Activated B cell treated with CpG ODN at 0.5 μM for 24 hours (primary cell): ENCODE data around the gene TMC5. TPM values are rescaled to one million over a fixed set of nuclear protein-coding genes. Genes with fewer than 3 reads are reported as not detected.

Source experiments
- ATAC-seq: fragments of 200-7000 bp; cut with Tn5 transposase; one replicate; pipeline ENCODE4 v1.10.0; 2021; ENCODE audit warnings: low read depth, mild to moderate bottlenecking, moderate library complexity
- CTCF ChIA-PET: fragments of 350-600 bp; sonication (Branson Sonifier 250); formaldehyde crosslinking; loops from one replicate; lab custom pipeline; 2021; ENCODE audit warnings: antibody characterized with exemption; lab: Charles Lee
- POLR2A ChIA-PET: fragments of 350-600 bp; sonication (Branson Sonifier 250); formaldehyde crosslinking; loops from one replicate; lab custom pipeline; 2021; ENCODE audit warnings: antibody characterized with exemption; lab: Charles Lee
- DNase-seq: peaks from one replicate; pipeline ENCODE4 v3.0.0; 2022
- H3K27ac Mint-ChIP-seq: one replicate; pipeline ENCODE4 v1.8.0; 2020; ENCODE audit warnings: mixed read lengths
- H3K27me3 Mint-ChIP-seq: one replicate; pipeline ENCODE4 v1.8.0; 2021; ENCODE audit warnings: mixed read lengths
- H3K36me3 Mint-ChIP-seq: one replicate; pipeline ENCODE4 v1.8.0; 2021; ENCODE audit warnings: low read depth, mixed read lengths
- H3K4me1 Mint-ChIP-seq: one replicate; pipeline ENCODE4 v1.8.0; 2021; ENCODE audit warnings: mixed read lengths
- H3K4me3 Mint-ChIP-seq: one replicate; pipeline ENCODE4 v1.8.0; 2020; ENCODE audit warnings: mild to moderate bottlenecking, mixed read lengths
- H3K9me3 Mint-ChIP-seq: one replicate; pipeline ENCODE4 v1.8.0; 2020; ENCODE audit warnings: mixed read lengths
- intact Hi-C: fragments of 100-400 bp; cut with micrococcal nuclease; formaldehyde crosslinking; loops from one replicate; pipeline ENCODE4 v1.15.1; 2024
- total RNA-seq: library from RNA; stranded (reverse); gene quantifications from 2 replicates; pipeline ENCODE4 v1.2.3, GENCODE V29; 2022
- TF ChIP-seq, protein P1 (sequence below): fragments of 200-600 bp; IDR thresholded peaks from one replicate; pipeline ENCODE4 v1.8.0; 2022; ENCODE audit warnings: antibody characterized with exemption, mild to moderate bottlenecking

The TMC5 gene
- total RNA-seq, 1 donor from 2014 or later = not detected

DNA sequence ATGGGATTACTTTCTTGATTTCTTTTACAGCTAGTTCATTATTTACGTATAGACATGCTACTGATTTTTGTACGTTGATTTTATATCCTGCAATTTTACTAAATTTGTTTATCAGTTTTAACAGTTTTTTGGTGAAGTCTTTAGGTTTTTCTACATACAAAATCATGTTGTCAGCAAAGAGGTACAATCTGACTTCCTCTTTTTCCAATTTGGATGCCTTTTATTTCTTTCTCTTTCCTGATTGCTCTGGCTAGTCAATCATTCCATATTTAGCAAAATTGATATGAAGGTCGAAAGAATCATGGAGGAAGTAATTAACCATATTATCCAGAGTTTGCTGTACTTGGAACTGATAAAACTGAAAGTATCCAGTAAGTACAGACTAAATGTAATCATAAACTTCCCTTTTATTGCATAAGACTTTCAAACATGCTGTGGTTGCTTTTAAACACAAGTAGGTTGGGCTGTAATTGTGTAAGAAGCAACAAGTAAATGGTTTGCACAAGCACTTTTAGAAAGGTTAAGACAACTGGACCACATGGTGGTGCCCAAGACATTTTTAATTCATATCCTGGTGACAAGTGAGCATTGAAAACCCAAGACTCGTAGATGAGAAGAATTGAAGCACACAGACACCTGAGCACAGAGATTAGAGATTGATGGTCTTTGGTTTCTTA lies 95.8 kb downstream of the TMC5 start:
- H3K4me1 Mint-ChIP-seq = peaks cover 20% of the 10 kb centered on the region
- intact Hi-C loops = loop anchor here (1.0 kb wide), 1 partner anchor 8 kb away; no protein-coding TSS in a partner anchor
- no peak for ATAC-seq
- DNase-seq = no peak
- H3K36me3 Mint-ChIP-seq = peaks cover 52% of the 10 kb centered on the region
- ChIA-PET POLR2A (interaction anchor here (0.8 to 1.7 kb wide), 2 partner anchors 42 to 303 kb away, joined by 3 read pairs; no protein-coding TSS in a partner anchor), CTCF (interaction anchor here (0.8 kb wide), 1 partner anchor 11 kb away, joined by 3 read pairs; the partner anchor contains the start of gene CCP110)
- TF ChIP-seq, protein P1, sequence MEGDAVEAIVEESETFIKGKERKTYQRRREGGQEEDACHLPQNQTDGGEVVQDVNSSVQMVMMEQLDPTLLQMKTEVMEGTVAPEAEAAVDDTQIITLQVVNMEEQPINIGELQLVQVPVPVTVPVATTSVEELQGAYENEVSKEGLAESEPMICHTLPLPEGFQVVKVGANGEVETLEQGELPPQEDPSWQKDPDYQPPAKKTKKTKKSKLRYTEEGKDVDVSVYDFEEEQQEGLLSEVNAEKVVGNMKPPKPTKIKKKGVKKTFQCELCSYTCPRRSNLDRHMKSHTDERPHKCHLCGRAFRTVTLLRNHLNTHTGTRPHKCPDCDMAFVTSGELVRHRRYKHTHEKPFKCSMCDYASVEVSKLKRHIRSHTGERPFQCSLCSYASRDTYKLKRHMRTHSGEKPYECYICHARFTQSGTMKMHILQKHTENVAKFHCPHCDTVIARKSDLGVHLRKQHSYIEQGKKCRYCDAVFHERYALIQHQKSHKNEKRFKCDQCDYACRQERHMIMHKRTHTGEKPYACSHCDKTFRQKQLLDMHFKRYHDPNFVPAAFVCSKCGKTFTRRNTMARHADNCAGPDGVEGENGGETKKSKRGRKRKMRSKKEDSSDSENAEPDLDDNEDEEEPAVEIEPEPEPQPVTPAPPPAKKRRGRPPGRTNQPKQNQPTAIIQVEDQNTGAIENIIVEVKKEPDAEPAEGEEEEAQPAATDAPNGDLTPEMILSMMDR = no peak
- H3K9me3 Mint-ChIP-seq = no peaks in the 10 kb centered on the region
- no peaks in the 10 kb centered on the region for H3K27me3 Mint-ChIP-seq
- peak overlapping the region; percentile 27 for H3K27ac Mint-ChIP-seq
- peak overlapping the region; percentile 72 for H3K4me3 Mint-ChIP-seq

DNA sequence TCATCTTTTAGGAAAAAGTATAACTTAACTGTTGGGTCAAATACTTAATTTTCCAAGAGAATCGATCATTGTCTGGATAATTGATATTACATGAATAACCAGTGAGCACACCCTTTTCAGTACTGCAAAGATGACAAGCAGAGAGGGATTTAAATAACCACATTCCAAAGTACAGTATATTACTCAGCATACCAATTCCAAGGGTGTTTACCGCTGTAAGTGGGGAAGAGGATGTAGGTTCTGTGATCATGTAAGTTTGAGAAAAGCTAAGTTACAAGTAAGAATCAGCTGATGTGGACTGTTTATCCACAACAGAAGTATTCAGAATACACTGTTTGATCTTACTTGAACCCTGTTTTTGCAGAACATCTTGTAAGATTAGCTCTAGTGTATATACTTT lies 98.1 kb downstream of the TMC5 start:
- ATAC-seq (no peak), DNase-seq (no peak)
- no peak overlapping the region for H3K27ac Mint-ChIP-seq
- no peaks in the 10 kb centered on the region for H3K9me3 Mint-ChIP-seq
- H3K4me1 Mint-ChIP-seq = peaks cover 30% of the 10 kb centered on the region
- no peaks in the 10 kb centered on the region for H3K27me3 Mint-ChIP-seq
- CTCF ChIA-PET = no interaction called here
- TF ChIP-seq, protein P1 = no peak
- POLR2A ChIA-PET = interaction anchor here (0.7 kb wide), 1 partner anchor 32 kb away, joined by 3 read pairs; no protein-coding TSS in a partner anchor
- H3K36me3 Mint-ChIP-seq = peaks cover 44% of the 10 kb centered on the region
- intact Hi-C loops = no loop called here
- H3K4me3 Mint-ChIP-seq = no peak overlapping the region

DNA sequence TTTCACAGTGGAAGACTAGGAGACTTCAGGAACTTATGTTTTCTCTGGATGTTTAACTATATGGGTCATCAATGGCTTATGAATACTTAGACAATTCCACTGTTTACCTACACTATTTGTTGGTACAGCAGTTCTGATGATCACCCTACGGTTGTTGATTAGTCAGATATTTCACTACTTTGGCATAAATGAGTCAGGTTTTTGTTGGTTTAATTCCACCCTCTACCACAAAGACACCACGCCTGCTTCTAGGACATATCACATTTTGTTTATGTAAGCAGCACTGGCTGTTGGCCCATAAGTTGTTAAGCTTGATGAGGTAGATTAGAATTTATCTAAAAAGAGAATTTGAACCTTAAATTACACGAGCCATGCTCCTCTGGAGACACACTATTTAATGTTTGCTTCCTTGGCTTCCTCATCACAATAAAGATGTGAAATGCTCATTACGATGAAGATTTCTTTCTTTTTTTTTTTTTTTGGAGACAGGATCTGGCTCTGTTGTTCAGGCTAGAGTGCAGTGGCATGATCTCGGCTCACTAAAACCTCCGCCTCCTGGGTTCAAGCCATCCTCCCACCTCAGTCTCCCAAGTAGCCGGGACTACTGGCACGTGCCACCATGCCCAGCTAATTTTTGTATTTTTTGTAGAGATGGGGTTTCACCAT lies 99.9 kb downstream of the TMC5 start:
- no peaks in the 10 kb centered on the region for H3K9me3 Mint-ChIP-seq
- no peak for DNase-seq

DNA sequence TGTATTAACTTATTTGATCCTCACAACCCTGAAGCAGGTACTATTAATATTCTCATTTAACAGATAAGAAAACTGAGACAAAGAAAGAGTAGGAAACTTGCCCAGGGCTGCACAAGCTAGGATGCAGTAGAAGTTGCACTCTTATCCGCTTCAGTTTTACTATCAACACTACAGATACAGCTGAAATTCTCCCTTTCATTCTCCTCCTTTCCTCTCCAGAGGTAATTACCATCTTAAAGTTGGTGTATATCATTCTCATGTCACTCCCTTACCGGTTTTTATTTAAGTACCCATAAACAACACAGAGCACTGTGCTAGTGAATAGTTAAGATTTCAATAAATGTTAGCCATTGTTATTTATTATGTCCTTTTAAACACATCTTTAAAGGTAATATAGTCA lies 100.7 kb downstream of the TMC5 start:
- no peaks in the 10 kb centered on the region for H3K27me3 Mint-ChIP-seq

More for the DNA sequence above, 99.9 kb downstream of the TMC5 start:
- ChIA-PET POLR2A (no interaction called here), CTCF (interaction anchor here (2.5 kb wide), 1 partner anchor 14 kb away, joined by 5 read pairs; no protein-coding TSS in a partner anchor)
- Mint-ChIP-seq H3K4me3 (no peak overlapping the region), H3K27ac (no peak overlapping the region), H3K4me1 (peaks cover 36% of the 10 kb centered on the region), H3K36me3 (peaks cover 39% of the 10 kb centered on the region), H3K27me3 (no peaks in the 10 kb centered on the region)
- intact Hi-C loops = no loop called here
- TF ChIP-seq, protein P1 = no peak
- no peak for ATAC-seq

More for the DNA sequence above, 100.7 kb downstream of the TMC5 start:
- intact Hi-C loops = no loop called here
- no peak overlapping the region for H3K27ac Mint-ChIP-seq
- H3K9me3 Mint-ChIP-seq = no peaks in the 10 kb centered on the region
- TF ChIP-seq, protein P1 = no peak
- ChIA-PET POLR2A (no interaction called here), CTCF (interaction anchor here (2.5 kb wide), 1 partner anchor 14 kb away, joined by 5 read pairs; no protein-coding TSS in a partner anchor)
- DNase-seq (no peak), ATAC-seq (no peak)
- H3K4me3 Mint-ChIP-seq = no peak overlapping the region
- peaks cover 33% of the 10 kb centered on the region for H3K4me1 Mint-ChIP-seq
- H3K36me3 Mint-ChIP-seq = peaks cover 35% of the 10 kb centered on the region
